COR-L47 (cell line): ENCODE data around the gene HRCT1.
"Not testable (repeated sequence)": the region's sequence is repeated elsewhere in the genome, so short reads cannot be mapped to it uniquely, and the experiment has no call there.

Experiments used
- DNase-seq: peaks from one replicate; lab custom pipeline; 2025; lab: John Stamatoyannopoulos, UW

The HRCT1 gene

GRCh38 chr9:35905912-35906679 lies at the start of gene HRCT1:
HRCT1 (plus strand) TSS chr9:35906202; CDS start chr9:35906288, 86 bp downstream.
- DNase-seq, result peak; percentile 81

- DNase-seq, result no peak
These were observed 49.8 kb upstream of the HRCT1 start for GRCh38 chr9:35856206-35856605.

- DNase-seq, result no peak
These were observed 49.1 kb upstream of the HRCT1 start for GRCh38 chr9:35856882-35857281.

DNA sequence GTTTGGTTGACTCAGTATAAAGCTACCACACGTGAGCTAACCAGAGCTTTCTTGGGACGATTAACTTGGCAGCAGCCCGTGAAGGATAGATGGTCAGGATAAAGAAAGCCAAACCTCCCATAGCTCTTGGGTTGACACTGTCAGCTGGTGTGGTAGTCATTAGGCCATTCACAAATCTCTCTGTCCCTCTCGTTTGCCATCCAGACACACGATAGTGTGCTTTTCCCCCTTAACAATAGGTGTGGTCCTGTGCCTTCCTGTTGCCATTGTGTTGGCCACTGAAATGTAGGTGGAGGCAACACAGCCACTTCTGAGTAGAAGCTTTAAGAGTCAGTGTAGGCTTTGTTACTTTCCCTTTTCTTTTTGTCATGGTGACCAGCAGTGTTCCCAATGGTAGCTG lies 47.5 kb upstream of the HRCT1 start:
- DNase-seq, result no peak

DNA sequence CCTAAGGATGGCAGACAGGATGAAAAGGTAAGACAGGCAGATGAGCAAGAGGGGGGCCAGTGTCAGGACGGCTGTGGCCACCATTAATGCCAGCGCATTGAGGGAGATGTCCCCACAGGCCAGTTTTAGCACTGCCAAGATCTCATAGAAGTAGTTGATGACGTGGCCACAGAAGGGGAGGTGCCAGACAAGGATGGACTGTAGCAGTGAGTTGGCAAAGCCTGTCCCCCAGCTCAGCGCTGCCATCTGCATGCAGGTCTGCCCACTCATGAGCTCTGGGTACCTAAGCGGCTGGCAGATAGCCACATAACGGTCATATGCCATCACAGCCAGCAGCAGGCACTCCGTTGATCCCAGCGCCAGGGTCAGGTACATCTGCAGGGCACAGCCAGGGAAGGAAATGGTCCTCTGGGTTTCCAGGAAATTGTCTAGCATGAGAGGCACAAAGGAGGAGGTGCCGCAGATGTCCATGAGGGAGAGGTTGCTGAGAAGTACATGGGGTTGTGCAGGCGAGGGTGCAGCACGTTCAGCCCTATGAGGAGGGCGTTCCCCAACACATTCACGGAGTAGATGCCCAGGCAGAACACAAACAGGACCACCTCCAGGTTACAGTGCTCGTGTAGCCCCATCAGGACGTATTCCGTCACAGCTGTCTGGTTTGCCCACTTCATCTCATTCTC lies 46.6 kb upstream of the HRCT1 start:
- DNase-seq, result peak; percentile 26

GRCh38 chr9:35859990-35860339 lies 46.0 kb upstream of the HRCT1 start:
- DNase-seq, result no peak

- no peak for DNase-seq
These were observed 44.7 kb upstream of the HRCT1 start for GRCh38 chr9:35861161-35861897.

DNA sequence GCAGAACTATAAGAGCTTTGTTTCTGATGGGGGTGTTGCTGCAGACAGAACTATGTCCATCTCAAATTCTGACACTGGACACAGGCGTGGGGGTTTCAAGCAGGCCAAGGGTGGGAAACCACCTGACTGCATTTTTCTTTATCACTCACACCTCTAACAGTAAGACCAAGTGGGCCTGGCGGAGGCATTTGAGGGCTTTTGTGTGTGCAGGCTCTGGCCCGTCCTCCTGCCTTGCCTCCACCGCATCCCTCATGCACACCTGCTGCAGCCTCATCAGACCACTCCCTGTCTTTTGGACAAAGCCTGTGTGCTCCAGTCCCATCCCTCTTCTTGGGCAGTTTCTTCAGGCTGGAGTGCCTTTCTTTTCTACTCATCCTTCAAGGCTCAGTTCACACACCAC lies 43.7 kb upstream of the HRCT1 start:
- no peak for DNase-seq

DNA sequence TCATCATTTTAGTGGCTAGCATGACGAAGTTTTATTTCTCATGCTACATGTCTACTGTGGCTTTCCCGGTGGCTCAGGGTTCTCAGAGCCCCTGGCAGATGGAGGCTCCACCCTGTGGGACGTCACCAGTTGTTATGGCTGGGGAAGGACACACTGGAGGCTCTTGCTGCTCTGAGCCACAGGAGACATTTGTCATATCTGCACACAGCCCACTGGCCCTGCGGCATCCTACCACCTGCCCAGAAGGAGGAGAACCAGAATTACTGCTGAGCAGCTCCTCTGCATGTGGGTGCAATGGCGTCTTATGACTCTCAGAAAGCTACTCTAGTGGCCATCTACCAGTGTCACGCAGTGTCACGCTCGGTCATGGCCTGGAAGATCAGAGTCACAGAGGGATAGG lies 42.4 kb upstream of the HRCT1 start:
- DNase-seq, result no peak

DNA sequence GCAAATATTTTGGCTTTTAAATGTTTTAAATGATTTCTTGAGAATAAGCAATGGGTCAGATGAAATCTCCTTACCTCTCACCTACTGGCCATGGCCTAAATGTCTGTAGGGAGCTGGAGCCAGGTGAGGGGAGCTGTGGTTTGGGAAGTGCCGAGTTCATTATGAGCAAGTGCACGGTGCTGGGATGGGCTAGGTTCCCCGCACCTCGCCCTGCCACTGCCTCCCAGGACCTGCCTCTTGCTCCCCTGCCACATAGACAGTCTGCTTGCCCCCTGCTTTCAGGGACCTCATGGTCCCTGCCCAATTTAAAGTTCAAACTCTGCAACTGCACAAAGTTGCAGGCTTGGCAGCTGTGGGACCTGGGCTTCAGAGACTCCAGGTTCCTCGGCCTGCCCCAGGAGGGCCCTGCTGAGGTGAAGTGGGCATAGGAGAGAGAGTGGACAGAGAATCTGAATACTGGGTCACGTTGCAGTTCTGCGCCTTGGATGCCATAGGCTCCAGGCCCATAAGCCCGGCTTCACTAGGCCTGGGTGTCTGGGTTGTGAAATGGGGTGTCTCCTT lies 41.2 kb upstream of the HRCT1 start:
- DNase-seq, result no peak

DNA sequence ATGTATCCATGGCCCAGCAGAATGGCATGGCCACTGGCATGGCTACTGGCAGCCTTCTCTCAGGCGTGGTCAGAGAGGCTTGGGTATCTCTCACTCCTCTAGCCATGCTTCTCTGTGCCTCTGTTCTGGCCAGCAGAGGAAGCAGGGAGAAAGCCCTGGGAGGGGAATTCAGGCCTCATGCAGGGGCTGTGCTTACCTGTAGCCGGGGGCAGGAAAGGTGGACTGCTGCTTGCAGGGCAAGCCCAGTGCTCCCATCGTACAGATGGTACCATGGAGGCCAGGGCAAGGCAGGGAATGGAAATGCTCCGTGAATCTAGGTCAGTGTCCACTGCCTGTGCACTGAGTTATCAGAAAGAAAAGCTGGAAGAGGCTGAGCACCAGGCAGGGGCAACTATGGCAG lies 38.5 kb upstream of the HRCT1 start:
- no peak for DNase-seq

- DNase-seq, result no peak
These were observed 37.1 kb upstream of the HRCT1 start for GRCh38 chr9:35868933-35869332.

- DNase-seq, result no peak
These were observed 36.3 kb upstream of the HRCT1 start for GRCh38 chr9:35869621-35870216.

GRCh38 chr9:35870351-35870923 lies 35.6 kb upstream of the HRCT1 start, which contains the start of gene OR13J1:
OR13J1 (minus strand) TSS chr9:35870401; CDS start chr9:35870401, 0 bp downstream.
- no peak for DNase-seq

GRCh38 chr9:35871545-35871944 lies 34.5 kb upstream of the HRCT1 start:
- DNase-seq, result no peak

DNA sequence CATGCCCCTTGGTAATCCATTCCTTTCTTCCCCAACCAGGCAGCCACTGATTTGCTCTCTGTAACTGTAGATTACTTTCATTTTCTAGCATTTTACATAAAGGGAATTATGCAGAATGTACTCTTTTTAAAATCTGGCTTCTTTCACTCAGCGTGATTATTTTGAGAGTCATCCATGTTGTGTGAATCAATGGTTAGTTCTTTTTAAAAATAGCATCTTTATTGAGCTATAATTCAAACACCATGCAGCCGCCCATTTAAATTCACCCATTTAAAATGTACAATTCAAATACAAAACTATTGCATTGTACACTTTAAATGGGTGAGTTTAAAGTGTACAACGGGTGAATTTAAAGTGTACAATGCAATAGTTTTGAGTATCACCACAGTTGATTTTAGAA lies 33.5 kb upstream of the HRCT1 start:
- no peak for DNase-seq

DNA sequence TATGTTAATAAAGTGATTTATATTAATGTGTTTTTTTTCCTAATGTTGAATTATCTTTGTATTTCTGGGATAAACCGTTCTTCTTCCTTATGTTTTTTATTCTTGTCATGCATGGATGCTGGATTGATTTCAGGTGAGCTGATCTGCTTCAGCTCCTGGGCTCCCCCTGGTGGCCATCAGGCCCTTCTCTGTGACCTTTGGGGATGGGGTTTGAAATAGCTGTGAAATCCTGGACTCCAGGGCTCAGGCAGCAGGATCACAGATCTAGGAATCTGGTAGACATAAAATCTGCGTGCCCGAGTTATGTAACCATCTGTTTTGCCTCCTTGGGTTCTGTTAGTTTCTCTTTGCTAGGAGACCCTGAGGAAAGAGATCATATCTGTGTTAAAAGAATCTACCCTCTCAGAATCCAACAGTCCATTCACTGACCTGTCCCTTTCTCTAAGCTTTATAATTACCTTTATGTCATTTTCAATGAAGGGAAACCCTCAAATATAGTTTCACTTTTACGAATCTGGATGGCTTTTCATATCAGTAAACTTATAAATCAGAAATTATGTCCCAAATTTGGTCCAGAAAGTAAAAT lies 23.6 kb upstream of the HRCT1 start:
- DNase-seq, result peak; percentile 48

DNA sequence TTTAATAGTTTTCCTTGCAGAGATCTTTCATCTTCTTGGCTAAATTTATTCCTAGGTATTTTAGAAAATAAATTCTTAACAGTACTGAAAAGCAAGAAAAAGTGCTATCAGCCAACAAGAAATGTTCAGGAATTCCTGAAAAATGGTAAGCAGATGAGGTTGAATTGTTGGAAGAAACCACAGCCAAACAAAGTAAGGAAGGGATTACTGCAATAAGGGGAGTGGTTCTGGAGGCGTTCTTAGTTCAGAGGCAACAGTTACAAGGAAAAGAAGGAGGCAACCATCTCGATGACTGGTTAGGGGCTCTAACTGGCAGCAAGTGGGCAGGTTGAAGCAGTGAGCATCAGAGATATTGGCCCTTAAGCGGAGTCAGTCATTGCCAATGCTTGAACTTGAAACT lies 23.0 kb upstream of the HRCT1 start:
- DNase-seq, result no peak

DNA sequence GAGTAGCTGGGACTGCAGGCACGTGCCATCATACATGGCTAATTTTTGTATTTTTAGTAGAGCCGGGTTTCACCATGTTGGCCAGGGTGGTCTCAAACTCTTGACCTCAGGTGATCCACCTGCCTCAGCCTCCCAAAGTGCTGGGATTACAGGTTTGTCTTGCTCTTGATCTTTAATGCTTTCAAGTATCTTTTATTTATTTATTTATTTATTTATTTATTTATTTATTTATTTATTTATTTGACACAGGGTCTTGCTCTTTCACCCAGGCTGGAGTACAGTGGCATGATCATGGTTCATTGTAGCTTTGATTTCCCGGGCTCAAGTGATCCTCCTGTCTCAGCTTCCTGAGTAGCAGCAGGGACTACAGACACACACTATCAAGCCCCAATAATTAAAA lies 21.1 kb upstream of the HRCT1 start:
- DNase-seq, result not testable (repeated sequence)

GRCh38 chr9:35891646-35892045 lies 14.4 kb upstream of the HRCT1 start:
- DNase-seq, result no peak

DNA sequence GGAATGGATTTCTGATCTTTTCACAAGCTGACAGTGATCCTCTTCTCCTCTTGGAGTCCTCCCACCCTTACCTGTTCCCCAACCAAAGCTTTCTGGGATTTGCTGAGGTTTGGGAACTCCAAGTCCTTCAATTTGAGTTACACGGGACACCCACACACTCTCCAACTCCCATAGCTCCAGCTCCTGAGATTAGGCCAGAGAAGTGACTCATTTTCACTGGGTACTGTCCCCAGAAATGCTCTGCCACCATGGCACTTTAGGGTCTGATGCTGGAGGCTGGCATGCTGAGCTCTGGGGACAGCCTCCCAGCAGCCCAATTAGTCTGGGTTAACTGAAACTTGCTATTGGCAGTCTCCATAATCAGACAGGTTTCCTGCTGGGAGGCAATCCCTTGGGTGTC lies 14.0 kb upstream of the HRCT1 start:
- no peak for DNase-seq

- no peak for DNase-seq
These were observed 9.4 kb upstream of the HRCT1 start for GRCh38 chr9:35896570-35896969.
